IPS-NIHi7 (cell line): ENCODE measurements around the gene CNGA4.
A peak's percentile ranks its signal among the peaks of the same experiment; 100 is the strongest.

Experiments
- DNase-seq: peaks from one replicate; pipeline ENCODE4 v3.0.0; 2012; ENCODE audit warnings: mixed read lengths; ENCODE audit errors: extremely low spot score

Gene CNGA4, protein sequence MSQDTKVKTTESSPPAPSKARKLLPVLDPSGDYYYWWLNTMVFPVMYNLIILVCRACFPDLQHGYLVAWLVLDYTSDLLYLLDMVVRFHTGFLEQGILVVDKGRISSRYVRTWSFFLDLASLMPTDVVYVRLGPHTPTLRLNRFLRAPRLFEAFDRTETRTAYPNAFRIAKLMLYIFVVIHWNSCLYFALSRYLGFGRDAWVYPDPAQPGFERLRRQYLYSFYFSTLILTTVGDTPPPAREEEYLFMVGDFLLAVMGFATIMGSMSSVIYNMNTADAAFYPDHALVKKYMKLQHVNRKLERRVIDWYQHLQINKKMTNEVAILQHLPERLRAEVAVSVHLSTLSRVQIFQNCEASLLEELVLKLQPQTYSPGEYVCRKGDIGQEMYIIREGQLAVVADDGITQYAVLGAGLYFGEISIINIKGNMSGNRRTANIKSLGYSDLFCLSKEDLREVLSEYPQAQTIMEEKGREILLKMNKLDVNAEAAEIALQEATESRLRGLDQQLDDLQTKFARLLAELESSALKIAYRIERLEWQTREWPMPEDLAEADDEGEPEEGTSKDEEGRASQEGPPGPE

GRCh38 chr11:6238902-6239301, at the start of gene CNGA4:
CNGA4 (plus strand) TSS chr11:6239089; CDS start chr11:6239207, 118 bp downstream.
- no peak for DNase-seq

DNA sequence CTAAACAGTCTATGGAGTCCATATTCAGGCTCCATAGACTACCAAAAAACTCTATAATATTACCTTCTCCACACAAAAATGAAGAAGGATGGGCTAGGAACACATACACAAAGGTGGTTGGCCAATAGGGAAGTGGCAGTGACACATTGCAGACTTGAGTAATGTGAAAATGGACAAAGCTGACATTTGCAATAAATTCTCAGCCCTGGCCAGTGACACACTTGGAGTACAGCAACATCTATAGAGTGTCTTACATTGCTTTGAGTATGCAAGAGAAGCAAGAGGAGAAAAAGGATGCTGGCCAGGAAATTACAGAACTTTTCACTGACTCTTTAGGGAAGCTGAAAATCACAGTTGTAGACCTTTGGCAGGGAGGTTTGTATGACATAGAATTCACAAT, 47.1 kb upstream of the CNGA4 start:
- DNase-seq = no peak

DNA sequence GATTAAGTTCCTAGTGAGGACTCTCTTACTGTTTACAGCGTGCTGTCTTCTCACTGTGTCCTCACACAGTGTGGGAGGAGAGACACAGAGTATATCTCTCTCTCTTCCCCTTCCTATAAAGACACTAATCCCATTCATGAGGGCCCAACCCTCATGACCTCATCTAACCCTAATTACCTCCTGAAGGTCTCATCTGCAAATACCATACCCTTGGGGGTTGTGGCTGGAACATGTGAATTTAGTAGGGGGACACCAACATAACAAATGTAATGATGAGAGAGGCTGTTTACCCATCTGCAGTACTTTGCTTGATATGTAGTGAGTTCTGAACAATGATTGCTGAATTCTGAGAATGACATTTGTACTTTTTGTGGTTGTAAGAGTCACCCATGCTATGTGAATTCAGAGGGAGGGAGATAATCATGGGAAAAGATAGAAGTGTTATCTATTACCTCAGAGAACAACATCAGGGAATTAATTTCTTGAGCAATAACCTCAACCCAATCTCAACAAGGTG, 44.8 kb upstream of the CNGA4 start:
- DNase-seq = no peak

DNA sequence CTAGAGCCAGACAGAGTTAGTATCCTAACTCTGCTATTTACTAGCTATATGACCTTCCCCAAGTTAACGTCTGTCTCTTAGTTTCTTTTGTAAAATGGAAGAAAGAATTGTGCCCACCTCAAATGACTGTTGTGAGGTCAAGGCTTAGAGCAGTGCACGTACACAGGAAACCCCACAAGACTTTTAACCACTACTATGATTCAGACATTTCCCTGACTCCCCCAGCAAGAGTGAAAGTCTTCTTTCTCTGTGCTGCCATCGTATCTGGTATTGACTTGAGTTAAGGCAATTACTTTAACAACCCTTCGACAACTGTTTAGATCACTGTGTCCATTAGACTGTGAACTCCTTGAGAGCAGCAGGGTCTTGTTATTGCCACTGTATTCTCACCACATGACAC, 42.5 kb upstream of the CNGA4 start:
- no peak for DNase-seq

DNA sequence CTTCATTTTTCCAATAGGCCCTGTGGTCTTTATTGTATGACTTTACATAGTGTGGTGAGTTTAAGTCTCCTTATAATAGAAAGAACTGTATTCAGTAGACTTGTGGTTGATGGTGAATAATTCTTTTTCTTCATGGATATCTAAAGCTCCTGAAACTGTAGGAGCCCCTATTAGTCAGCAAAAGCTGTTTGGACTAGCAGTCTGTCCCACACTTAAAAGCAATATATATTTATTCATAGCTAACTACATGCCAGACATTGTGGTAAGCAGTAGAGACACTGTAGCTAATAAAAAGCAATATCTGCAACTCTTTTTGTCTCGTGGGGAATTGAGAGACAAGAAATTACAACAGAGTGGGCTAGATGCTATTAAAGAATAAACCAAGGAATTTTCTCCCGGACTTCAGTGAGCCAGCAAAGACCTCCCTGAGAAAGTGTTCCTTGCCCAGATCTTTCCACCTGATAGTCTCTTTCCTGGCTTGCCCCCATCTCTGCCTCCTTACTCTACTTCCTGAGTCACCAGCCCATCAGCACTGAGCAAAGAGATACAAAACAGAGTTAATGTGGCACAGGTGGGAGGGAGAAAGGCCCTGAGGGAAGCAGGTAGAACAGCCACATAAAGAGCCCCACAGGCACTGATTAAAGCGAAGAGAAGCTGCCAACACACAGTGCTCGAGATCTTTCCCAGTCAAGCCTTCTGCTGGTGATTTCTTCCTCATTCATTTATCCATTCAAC, 41.3 kb upstream of the CNGA4 start:
- peak; percentile 13 for DNase-seq

DNA sequence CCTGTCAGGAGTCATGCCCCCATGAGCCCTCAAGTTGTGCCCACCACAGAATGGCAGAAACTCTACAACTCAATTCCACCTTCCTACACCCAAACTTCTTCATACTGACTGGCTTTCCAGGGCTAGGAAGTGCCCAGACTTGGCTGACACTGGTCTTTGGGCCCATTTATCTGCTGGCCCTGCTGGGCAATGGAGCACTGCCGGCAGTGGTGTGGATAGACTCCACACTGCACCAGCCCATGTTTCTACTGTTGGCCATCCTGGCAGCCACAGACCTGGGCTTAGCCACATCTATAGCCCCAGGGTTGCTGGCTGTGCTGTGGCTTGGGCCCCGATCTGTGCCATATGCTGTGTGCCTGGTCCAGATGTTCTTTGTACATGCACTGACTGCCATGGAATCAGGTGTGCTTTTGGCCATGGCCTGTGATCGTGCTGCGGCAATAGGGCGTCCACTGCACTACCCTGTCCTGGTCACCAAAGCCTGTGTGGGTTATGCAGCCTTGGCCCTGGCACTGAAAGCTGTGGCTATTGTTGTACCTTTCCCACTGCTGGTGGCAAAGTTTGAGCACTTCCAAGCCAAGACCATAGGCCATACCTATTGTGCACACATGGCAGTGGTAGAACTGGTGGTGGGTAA, 39.6 kb upstream of the CNGA4 start, which contains the start of gene OR52W1:
Gene OR52W1 (plus strand): TSS at position 51 of the 637 bp plus-strand sequence. CDS start 0 bp downstream, at position 51.
- DNase-seq = no peak

GRCh38 chr11:6200975-6201374, 37.9 kb upstream of the CNGA4 start:
- no peak for DNase-seq

DNA sequence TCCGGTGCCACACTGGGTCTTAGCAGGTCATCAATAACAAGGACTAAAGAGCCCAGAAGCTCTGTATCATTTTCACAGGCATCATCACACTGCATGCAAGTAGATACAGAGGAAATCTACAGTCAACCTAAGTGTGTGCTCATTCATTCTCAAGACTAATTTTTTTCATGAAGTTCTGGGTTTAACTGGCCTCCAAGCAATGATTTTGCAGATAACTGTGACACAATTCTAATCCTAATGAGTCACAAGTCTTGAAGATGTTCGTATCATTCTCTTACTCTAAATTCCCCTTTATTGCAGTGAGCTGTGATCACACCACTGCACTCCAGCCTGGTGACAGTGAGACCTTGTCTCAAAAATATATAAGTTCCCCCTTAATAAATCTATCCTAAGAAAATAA, 37.4 kb upstream of the CNGA4 start:
- no peak for DNase-seq

- DNase-seq = no peak
These were observed 36.8 kb upstream of the CNGA4 start for GRCh38 chr11:6202041-6202440.

GRCh38 chr11:6203327-6203726, 35.6 kb upstream of the CNGA4 start:
- no peak for DNase-seq

GRCh38 chr11:6204706-6205105, 34.2 kb upstream of the CNGA4 start:
- DNase-seq = no peak

GRCh38 chr11:6205366-6205765, 33.5 kb upstream of the CNGA4 start, which contains the start of gene C11orf42:
C11orf42 (plus strand) TSS chr11:6205557; CDS start chr11:6205616, 59 bp downstream.
- no peak for DNase-seq

- no peak for DNase-seq
These were observed 32.3 kb upstream of the CNGA4 start for GRCh38 chr11:6206456-6207180.

DNA sequence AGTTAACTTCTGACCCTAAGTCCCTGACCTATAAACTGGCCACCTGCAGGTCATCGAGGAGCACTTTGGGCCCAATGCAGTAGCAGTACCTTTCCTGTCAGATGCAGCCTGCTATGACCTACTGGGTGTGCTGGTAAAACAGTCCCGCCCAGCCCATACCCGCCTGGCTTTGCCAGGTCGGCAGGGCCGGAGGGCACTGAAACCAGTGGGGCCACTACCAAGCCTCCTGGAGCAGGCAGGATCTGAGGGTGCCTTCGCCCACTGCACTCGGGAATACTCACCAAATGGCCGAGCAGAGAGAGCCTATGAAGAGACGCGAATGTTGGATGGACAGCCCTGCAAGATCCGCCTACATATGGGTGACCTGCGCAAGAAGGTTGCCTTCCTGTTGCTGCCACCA, 29.1 kb upstream of the CNGA4 start:
- DNase-seq = no peak

GRCh38 chr11:6210274-6210955, 28.5 kb upstream of the CNGA4 start:
- DNase-seq = no peak

GRCh38 chr11:6214530-6214929, 24.4 kb upstream of the CNGA4 start:
- DNase-seq = no peak

DNA sequence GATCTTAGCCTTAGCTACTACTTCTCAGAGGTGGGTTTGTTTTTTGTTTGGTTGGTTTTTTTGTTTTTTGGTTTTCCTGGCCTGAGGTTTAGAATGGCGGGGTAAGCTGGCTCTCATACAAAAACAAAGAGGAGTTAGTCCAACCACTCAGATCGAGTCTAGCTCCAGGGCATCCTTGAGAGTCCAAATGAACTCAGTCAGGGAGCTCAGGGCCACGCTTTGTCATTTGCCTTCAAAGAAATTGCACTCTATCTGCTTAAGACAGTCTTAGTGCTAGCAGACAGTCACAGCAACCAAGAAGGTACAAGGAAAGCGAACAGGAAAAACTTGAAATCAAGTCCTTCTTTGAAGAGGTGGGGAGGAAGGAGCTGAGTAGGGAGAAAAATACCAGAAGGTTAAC, 22.4 kb upstream of the CNGA4 start:
- DNase-seq = no peak

DNA sequence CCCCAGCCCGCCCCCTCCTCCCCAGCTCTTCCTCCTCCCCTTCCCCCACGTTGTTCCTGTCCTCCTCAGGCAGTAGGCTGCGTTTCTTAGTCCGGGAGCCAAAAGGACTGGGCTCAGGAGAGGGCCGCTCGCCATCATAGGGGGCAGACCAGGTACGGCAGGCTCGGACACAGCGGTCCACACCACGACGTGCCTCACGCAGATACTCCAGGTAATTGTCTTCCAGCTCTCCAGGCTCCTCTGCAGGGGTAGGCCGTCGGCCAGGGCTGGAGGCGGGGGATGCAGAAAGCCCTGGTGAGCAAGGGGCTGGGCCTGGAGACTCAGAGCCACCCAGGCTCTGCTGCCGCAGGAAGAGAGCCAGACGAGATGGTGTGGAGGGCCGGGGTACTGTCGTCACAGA, 21.2 kb upstream of the CNGA4 start:
- DNase-seq = peak; percentile 18

DNA sequence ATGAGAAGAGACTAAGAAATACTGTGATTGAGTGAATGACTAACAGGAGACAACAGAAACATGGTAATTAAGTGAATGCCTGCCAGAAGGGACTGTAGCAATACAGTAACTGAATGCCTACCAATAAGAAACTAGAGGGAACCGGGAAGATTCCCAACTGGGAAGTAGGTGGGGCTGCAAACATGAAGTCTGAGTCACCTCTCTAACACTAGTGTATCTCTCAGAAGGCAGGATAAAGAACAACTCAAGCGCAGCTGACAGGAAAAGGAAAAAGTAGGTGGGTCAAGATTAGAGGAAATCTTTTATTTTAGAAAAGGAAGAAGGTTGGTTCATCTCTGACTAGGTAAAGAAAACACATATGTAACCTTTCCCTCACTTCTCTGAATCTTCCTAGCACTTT, 19.5 kb upstream of the CNGA4 start:
- DNase-seq = peak; percentile 28

DNA sequence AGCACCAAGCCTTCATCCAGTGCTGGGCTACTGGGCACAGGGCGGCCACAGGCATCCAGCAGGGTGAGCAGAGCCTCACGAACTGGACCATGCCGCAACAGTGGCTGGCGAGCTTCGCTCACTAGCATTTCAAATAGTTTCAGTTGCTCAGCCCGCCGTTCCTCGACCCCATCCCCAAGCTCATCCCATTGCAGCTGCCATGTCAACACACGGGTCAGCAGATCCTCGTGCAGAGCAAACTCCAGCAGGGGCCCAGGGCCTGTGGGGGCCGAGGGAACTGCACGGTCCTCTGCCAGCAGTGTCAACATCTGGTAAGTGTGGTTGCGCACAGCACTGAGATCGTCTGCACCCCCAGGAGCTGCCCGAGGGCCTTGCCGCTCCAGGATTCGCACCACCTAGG, 15.0 kb upstream of the CNGA4 start:
- DNase-seq = no peak

- no peak for DNase-seq
These were observed 14.5 kb upstream of the CNGA4 start for GRCh38 chr11:6224421-6224820.
